ENCODE measurements around the gene GRHPR. TPM values are rescaled to one million over a fixed set of nuclear protein-coding genes. Genes with fewer than 3 reads are reported as not detected.

GRHPR gene
- total RNA-seq, 1 donor from 2014 or later = 64.8 TPM

GRCh38 chr9:37407468-37407867 is 15.0 kb upstream of the GRHPR start:
- H3K9me3 ChIP-seq = no peaks in the 10 kb centered on the region
- intact Hi-C loops (cut with DNase I) = no loop called here
- DNase-seq (no peak), ATAC-seq (no peak)
- H3K27me3 ChIP-seq (ENCODE audit: low read depth) = no peaks in the 10 kb centered on the region
- H3K36me3 ChIP-seq = no peaks in the 10 kb centered on the region
- TF ChIP-seq, protein P1, sequence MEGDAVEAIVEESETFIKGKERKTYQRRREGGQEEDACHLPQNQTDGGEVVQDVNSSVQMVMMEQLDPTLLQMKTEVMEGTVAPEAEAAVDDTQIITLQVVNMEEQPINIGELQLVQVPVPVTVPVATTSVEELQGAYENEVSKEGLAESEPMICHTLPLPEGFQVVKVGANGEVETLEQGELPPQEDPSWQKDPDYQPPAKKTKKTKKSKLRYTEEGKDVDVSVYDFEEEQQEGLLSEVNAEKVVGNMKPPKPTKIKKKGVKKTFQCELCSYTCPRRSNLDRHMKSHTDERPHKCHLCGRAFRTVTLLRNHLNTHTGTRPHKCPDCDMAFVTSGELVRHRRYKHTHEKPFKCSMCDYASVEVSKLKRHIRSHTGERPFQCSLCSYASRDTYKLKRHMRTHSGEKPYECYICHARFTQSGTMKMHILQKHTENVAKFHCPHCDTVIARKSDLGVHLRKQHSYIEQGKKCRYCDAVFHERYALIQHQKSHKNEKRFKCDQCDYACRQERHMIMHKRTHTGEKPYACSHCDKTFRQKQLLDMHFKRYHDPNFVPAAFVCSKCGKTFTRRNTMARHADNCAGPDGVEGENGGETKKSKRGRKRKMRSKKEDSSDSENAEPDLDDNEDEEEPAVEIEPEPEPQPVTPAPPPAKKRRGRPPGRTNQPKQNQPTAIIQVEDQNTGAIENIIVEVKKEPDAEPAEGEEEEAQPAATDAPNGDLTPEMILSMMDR (IDR thresholded peaks at IDR 0.05) = no peak
- H3K4me1 ChIP-seq = no peaks in the 10 kb centered on the region
- no peak overlapping the region for H3K27ac ChIP-seq
- H3K4me3 ChIP-seq = no peak overlapping the region

DNA sequence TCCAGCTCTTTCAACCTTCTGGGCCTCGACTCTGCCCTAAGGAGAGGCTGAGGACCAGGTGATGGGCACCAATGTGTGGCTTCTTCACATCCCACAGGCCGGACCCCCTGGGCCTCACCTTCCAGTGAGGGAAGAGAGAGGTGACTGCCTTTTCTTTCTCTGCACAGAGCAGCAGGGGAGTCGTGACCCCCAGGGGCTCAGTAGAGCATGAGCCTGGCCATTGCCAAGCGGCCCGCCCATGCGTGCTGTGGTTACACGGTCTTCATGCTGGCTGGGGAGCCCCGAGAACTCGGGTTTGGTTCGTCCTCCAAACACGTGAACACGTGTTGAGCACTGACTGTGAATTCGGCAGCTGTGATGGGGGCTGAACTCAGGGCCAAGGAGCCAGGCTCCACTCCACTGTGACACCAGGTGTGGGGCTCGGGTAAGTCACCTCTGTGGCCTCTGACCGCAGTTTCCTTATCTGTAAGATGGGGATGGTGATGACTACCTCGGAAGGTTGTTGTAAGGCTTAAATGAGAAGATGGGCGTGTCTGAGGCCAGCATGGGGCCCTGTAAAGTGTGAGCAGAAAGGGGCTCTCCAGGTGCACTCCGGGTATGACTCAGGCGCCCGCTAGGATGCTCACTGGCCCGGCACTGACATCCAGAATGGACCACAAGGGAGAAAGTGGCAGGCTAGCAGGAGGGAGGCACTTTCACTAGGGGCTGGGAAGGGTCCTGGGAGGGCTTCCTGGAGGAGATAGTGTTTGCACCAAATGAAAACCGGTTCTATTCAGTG is 13.4 kb upstream of the GRHPR start:
- TF ChIP-seq, protein P1 (IDR thresholded peaks at IDR 0.05) = no peak

DNA sequence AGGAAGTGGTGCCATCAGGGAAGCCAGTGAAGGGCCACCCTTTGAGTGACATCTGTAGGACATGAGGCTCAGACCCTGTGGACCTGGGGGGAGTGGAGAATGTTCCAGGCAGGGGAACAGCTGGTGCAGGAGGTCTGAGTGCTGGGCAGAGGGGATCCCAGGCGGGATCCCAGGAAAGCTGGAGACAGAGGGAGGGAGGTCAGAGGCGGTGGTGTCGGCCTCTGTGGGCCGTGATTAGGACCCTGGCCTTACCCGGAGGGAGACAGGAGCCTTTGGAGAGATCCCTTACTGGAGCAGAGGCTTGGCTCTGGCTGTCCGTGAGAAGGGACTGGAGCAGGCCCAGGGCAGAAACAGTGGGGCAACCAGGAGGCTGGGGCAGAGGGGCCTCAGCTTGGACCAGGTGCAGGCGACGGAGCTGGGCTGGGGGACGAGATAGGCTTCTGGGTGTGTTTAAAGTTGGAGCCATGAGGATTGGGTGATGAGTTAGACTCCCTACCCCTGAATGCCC is 12.1 kb upstream of the GRHPR start:
- no peak overlapping the region for H3K4me3 ChIP-seq
- peaks cover 10% of the 10 kb centered on the region for H3K4me1 ChIP-seq
- TF ChIP-seq, protein P1 (IDR thresholded peaks at IDR 0.05) = no peak
- no peaks in the 10 kb centered on the region for H3K36me3 ChIP-seq
- intact Hi-C loops (cut with DNase I) = no loop called here
- H3K9me3 ChIP-seq = no peaks in the 10 kb centered on the region
- no peak overlapping the region for H3K27ac ChIP-seq
- ATAC-seq (no peak), DNase-seq (no peak)
- no peaks in the 10 kb centered on the region for H3K27me3 ChIP-seq (ENCODE audit: low read depth)

More for the DNA sequence above, 13.4 kb upstream of the GRHPR start:
- Histone ChIP-seq H3K4me1 (no peaks in the 10 kb centered on the region), H3K36me3 (no peaks in the 10 kb centered on the region), H3K27ac (no peak overlapping the region), H3K4me3 (no peak overlapping the region), H3K9me3 (no peaks in the 10 kb centered on the region), H3K27me3 (ENCODE audit: low read depth) (no peaks in the 10 kb centered on the region)
- ATAC-seq (peak in 1 of 2 donors; percentile 11), DNase-seq (no peak)
- intact Hi-C loops (cut with DNase I) = no loop called here

- H3K27me3 ChIP-seq (ENCODE audit: low read depth) = no peaks in the 10 kb centered on the region
- intact Hi-C loops (cut with DNase I) = no loop called here
- ATAC-seq = no peak
- TF ChIP-seq, protein P1 (IDR thresholded peaks at IDR 0.05) = no peak
- H3K4me1 ChIP-seq = peaks cover 12% of the 10 kb centered on the region
- H3K27ac ChIP-seq = no peak overlapping the region
- H3K9me3 ChIP-seq = no peaks in the 10 kb centered on the region
- H3K36me3 ChIP-seq = no peaks in the 10 kb centered on the region
- H3K4me3 ChIP-seq = no peak overlapping the region
- no peak for DNase-seq
These were observed 11.3 kb upstream of the GRHPR start for GRCh38 chr9:37410969-37411785.

GRCh38 chr9:37412431-37413151 is 9.9 kb upstream of the GRHPR start:
- Histone ChIP-seq H3K9me3 (no peaks in the 10 kb centered on the region), H3K27me3 (ENCODE audit: low read depth) (no peaks in the 10 kb centered on the region), H3K4me3 (no peak overlapping the region), H3K4me1 (peaks cover 12% of the 10 kb centered on the region), H3K36me3 (no peaks in the 10 kb centered on the region), H3K27ac (peak overlapping the region; percentile 11)
- DNase-seq = no peak
- no peak for ATAC-seq
- TF ChIP-seq, protein P1 (IDR thresholded peaks at IDR 0.05) = no peak
- intact Hi-C loops (cut with DNase I) = no loop called here

Measured in lower lobe of right lung (tissue), 2 donors.